GM23338 (cell line): ENCODE results near the gene STK38L. TPM values are rescaled to one million over a fixed set of nuclear protein-coding genes. Genes with fewer than 3 reads are reported as not detected.

Experiments used
- ATAC-seq: fragments of 200-7000 bp; cut with Tn5 transposase; 3 replicates; pipeline ENCODE4 v1.9.1; 2020
- DNase-seq: peaks from one replicate; pipeline ENCODE4 v3.0.0-alpha.2; 2015; ENCODE audit warnings: low spot score
- H2AFZ ChIP-seq: fragments of 200-600 bp; sonication (generic); 2 replicates; pipeline ENCODE4 v1.8.0; 2016; ENCODE audit warnings: antibody characterized with exemption, mild to moderate bottlenecking, moderate library complexity
- H3F3A ChIP-seq: fragments of 200-600 bp; sonication (generic); replicated peaks from 2 replicates; pipeline ENCODE4 v1.8.0; 2017; ENCODE audit warnings: antibody characterized with exemption, mixed run types, low read depth
- H3K27ac ChIP-seq: fragments of 200-600 bp; sonication (generic); 2 replicates; pipeline ENCODE4 v1.6.1; 2016; ENCODE audit warnings: low read depth
- H3K27me3 ChIP-seq: fragments of 200-600 bp; sonication (generic); 2 replicates; pipeline ENCODE4 v1.8.0; 2016; ENCODE audit warnings: mild to moderate bottlenecking, mixed run types, moderate library complexity; ENCODE audit not compliant: insufficient read depth
- H3K36me3 ChIP-seq: fragments of 200-600 bp; sonication (generic); 2 replicates; pipeline ENCODE4 v1.8.0; 2016; ENCODE audit warnings: mild to moderate bottlenecking; ENCODE audit not compliant: insufficient read depth
- H3K4me1 ChIP-seq: fragments of 200-600 bp; sonication (generic); 2 replicates; pipeline ENCODE4 v1.8.0; 2016; ENCODE audit warnings: mild to moderate bottlenecking, moderate library complexity; ENCODE audit not compliant: insufficient read depth
- H3K4me2 ChIP-seq: fragments of 200-600 bp; sonication (generic); 2 replicates; pipeline ENCODE4 v1.7.1; 2017; ENCODE audit warnings: mixed run types
- H3K4me3 ChIP-seq: fragments of 200-600 bp; sonication (generic); 2 replicates; pipeline ENCODE4 v1.6.1; 2016; ENCODE audit warnings: mixed run types
- H3K79me2 ChIP-seq: fragments of 200-600 bp; sonication (generic); replicated peaks from 2 replicates; pipeline ENCODE4 v1.8.0; 2017; ENCODE audit warnings: mild to moderate bottlenecking; ENCODE audit not compliant: insufficient read depth
- H3K9me2 ChIP-seq: fragments of 200-600 bp; sonication (generic); 2 replicates; pipeline ENCODE4 v1.8.0; 2017; ENCODE audit not compliant: insufficient read depth
- H4K20me1 ChIP-seq: fragments of 200-600 bp; sonication (generic); replicated peaks from 2 replicates; pipeline ENCODE4 v1.8.0; 2017; ENCODE audit warnings: mild to moderate bottlenecking; ENCODE audit not compliant: insufficient read depth
- H3K27ac Mint-ChIP-seq: 2 replicates; pipeline ENCODE4 v1.8.0; 2020; ENCODE audit warnings: inconsistent platforms, mild to moderate bottlenecking, moderate library complexity, mixed read lengths
- H3K27me3 Mint-ChIP-seq: 3 replicates; pipeline ENCODE4 v1.8.0; 2022; ENCODE audit warnings: low read depth, mild to moderate bottlenecking, moderate library complexity, mixed read lengths, inconsistent platforms; ENCODE audit not compliant: insufficient read depth, poor library complexity
- H3K36me3 Mint-ChIP-seq: 3 replicates; pipeline ENCODE4 v1.8.0; 2021; ENCODE audit warnings: low read depth, mild to moderate bottlenecking, inconsistent platforms, moderate library complexity, mixed read lengths
- H3K4me1 Mint-ChIP-seq: 3 replicates; pipeline ENCODE4 v1.8.0; 2020; ENCODE audit warnings: mild to moderate bottlenecking, inconsistent platforms, mixed read lengths
- H3K4me3 Mint-ChIP-seq: 3 replicates; pipeline ENCODE4 v1.8.0; 2021; ENCODE audit warnings: moderate library complexity, mild to moderate bottlenecking, inconsistent platforms, mixed read lengths
- H3K9me3 Mint-ChIP-seq: 3 replicates; pipeline ENCODE4 v1.8.0; 2020; ENCODE audit warnings: moderate library complexity, mild to moderate bottlenecking, inconsistent platforms, mixed read lengths
- CREB1 ChIP-seq: fragments of 250-450 bp; sonication (Bioruptor Pico); IDR thresholded peaks from 2 replicates; pipeline ENCODE4 v1.5.0; 2020; ENCODE audit warnings: low read depth, mild to moderate bottlenecking, moderate library complexity
- CTCF ChIP-seq, 2 experiments: fragments of 200-600 bp in 1 of 2; sonication (generic) in 1 of 2; conservative IDR thresholded peaks; 2 replicates each; pipeline versions ENCODE4 v1.5.1 to v1.6.1; 2016 to 2017; ENCODE audit warnings: antibody characterized with exemption in 2 of 2, low read depth in 2 of 2, mild to moderate bottlenecking in 2 of 2, moderate library complexity in 1 of 2
- ETS1 ChIP-seq: IDR thresholded peaks from 2 replicates; pipeline ENCODE4 v1.6.1; 2016; ENCODE audit warnings: antibody characterized with exemption
- EZH2 ChIP-seq: fragments of 200-600 bp; sonication (generic); IDR thresholded peaks from one replicate; pipeline ENCODE4 v1.8.0; 2017; ENCODE audit warnings: antibody characterized with exemption, mild to moderate bottlenecking, low read depth; ENCODE audit not compliant: unreplicated experiment
- EZH2phosphoT487 ChIP-seq: fragments of 200-600 bp; sonication (generic); IDR thresholded peaks from one replicate; pipeline ENCODE4 v1.8.1; 2018; ENCODE audit warnings: antibody characterized with exemption; ENCODE audit not compliant: unreplicated experiment
- JUNB ChIP-seq: IDR thresholded peaks from one replicate; pipeline ENCODE4 v1.6.1; 2016; ENCODE audit warnings: antibody characterized with exemption; ENCODE audit not compliant: unreplicated experiment
- NANOG ChIP-seq: IDR thresholded peaks from 2 replicates; pipeline ENCODE4 v1.6.1; 2016; ENCODE audit warnings: antibody characterized with exemption, borderline replicate concordance
- POLR2AphosphoS5 ChIP-seq: IDR thresholded peaks from 2 replicates; pipeline ENCODE4 v1.6.1; 2016; ENCODE audit warnings: antibody characterized with exemption, low read depth
- REST ChIP-seq: IDR thresholded peaks from one replicate; pipeline ENCODE4 v1.6.1; 2018; ENCODE audit warnings: antibody characterized with exemption; ENCODE audit not compliant: unreplicated experiment
- STAT1 ChIP-seq: IDR thresholded peaks from one replicate; pipeline ENCODE4 v1.6.1; 2016; ENCODE audit warnings: antibody characterized with exemption; ENCODE audit not compliant: unreplicated experiment
- ZNF114 ChIP-seq: fragments of 250-450 bp; sonication (Bioruptor Pico); IDR thresholded peaks from 2 replicates; pipeline ENCODE4 v1.5.0; 2020; ENCODE audit warnings: mild to moderate bottlenecking, moderate library complexity
- ZNF331 ChIP-seq: fragments of 250-450 bp; sonication (Bioruptor Pico); IDR thresholded peaks from 2 replicates; pipeline ENCODE4 v1.5.0; 2020; ENCODE audit warnings: low read depth, mild to moderate bottlenecking, moderate library complexity
- ZNF462 ChIP-seq: fragments of 250-450 bp; sonication (Bioruptor Pico); IDR thresholded peaks from 2 replicates; pipeline ENCODE4 v1.5.0; 2020; ENCODE audit warnings: mild to moderate bottlenecking, moderate library complexity
- polyA plus RNA-seq: library from polyadenylated mRNA; unstranded; fragments of >200 nt; fragmentation: Nextera tagmentation; extraction: Ambion mirVana; gene quantifications from 2 replicates; pipeline ENCODE4 v1.2.1, GENCODE V29; 2016
- total RNA-seq: library from RNA; depleted of rRNA; stranded (reverse); fragments of >200 nt; shearing (Covaris generic); gene quantifications from 2 replicates; pipeline ENCODE4 v1.2.3, GENCODE V29; 2014

The STK38L gene
- total and polyA plus RNA-seq, 2 experiments from 2014 or later, result 28.9 to 56.5 TPM

GRCh38 chr12:27226407-27226929 is 17.6 kb upstream of the STK38L start (continued):
- TF ChIP-seq NANOG (no peak), EZH2phosphoT487 (no peak)

- H3K4me2 ChIP-seq, result no peak overlapping the region
- no peak overlapping the region for H2AFZ ChIP-seq
- H3K4me1 Mint-ChIP-seq, result no peaks in the 10 kb centered on the region
- H3K27me3 Mint-ChIP-seq, result no peaks in the 10 kb centered on the region
- H3K27ac Mint-ChIP-seq, result no peak overlapping the region
- H3K36me3 ChIP-seq, result no peaks in the 10 kb centered on the region
- no peaks in the 10 kb centered on the region for H3F3A ChIP-seq
- no peaks in the 10 kb centered on the region for H3K79me2 ChIP-seq
- H3K9me3 Mint-ChIP-seq, result no peaks in the 10 kb centered on the region
- H4K20me1 ChIP-seq, result no peaks in the 10 kb centered on the region
- TF ChIP-seq NANOG (no peak), STAT1 (no peak), ZNF331 (CRISPR knock-in tag) (no peak), ZNF114 (no peak), EZH2 (no peak), CTCF (conservative IDR thresholded peaks at IDR 0.05; ENCODE audit: low read depth in 2 of 2) (no peak), CREB1 (no peak), REST (no peak), POLR2AphosphoS5 (no peak), ETS1 (no peak), JUNB (no peak), EZH2phosphoT487 (no peak), ZNF462 (CRISPR knock-in tag) (no peak)
- no peaks in the 10 kb centered on the region for H3K9me2 ChIP-seq
- H3K4me1 ChIP-seq, result no peaks in the 10 kb centered on the region
- H3K36me3 Mint-ChIP-seq, result no peaks in the 10 kb centered on the region
- no peak overlapping the region for H3K4me3 ChIP-seq
- H3K4me3 Mint-ChIP-seq, result no peak overlapping the region
- DNase-seq (no peak), ATAC-seq (no peak)
- no peaks in the 10 kb centered on the region for H3K27me3 ChIP-seq
- no peak overlapping the region for H3K27ac ChIP-seq
Observed at GRCh38 chr12:27229367-27229766, 14.7 kb upstream of the STK38L start.
